DMS53 treated with DMSO at 0.1 percent for 48 hours (cell line): ENCODE results near the gene PDHA1.

Experiments used
- DNase-seq: peaks from one replicate; lab custom pipeline; 2025; ENCODE audit not compliant: unreplicated experiment; lab: John Stamatoyannopoulos, UW

PDHA1 gene

DNA sequence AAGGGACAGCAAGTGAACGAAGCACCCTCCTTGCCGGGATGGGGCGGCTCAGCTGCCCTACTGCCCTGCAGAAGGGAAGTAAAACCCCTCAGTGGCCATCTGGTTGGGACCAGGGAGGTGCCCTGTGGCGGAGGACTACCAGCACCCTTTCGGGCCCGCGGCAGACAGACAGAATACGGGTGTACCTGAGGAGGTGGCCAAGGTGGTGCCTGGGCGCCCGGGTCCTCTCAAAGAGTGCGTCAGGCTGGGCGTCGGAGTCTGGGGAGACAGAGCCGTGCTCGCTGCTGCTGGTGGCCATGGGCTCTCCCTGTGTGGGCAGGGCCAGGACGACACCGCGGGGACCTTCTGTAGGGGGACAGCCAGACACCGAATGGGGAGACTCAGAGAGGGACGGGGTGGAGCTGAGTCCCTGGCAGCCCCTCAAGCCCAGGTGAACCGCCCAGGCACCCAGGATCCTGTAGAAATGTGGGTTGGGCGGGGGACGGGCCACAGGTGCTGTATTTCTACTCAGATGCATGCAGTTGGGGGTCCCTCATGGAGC, 29.7 kb downstream of the PDHA1 start:
- no peak for DNase-seq

DNA sequence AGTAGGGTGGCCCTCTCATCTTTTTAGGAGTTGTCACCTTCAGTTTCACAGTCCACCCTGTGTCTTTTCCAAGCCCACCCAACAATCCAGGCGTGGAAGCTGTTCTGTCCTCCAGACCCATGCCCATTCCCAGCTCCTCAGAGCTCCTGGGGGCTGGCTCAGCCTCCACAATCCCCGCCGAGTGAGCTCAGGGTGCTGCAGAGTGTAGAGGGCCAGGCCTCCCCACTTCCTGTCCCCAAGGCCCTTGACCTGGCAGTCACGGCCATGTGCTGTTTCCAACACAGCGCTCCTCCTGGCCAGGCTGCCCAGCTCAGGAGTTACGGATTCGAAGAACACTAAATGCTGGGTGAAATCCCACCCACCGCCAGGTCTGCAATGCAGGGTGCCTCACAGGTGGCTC, 31.8 kb downstream of the PDHA1 start:
- no peak for DNase-seq

DNA sequence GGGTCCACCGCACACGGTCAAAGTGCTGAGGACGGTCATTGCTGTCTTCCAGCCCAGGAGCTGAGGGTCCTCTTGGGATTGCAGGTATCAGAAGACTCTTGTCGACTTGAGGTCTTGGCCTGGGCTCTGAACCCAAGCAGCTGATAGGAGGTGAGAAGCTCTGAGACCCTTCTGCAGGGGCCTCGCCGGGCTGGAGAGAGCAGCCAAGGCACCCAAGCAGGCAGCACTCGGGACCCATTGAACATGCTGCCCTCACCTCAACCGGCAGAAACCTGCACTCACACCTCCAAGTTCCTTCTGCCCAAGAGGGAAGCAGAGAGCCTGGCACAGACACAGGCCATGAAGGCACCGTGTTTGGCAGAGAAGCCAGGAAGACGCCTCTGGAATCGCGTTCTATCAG, 34.1 kb downstream of the PDHA1 start:
- DNase-seq = no peak

DNA sequence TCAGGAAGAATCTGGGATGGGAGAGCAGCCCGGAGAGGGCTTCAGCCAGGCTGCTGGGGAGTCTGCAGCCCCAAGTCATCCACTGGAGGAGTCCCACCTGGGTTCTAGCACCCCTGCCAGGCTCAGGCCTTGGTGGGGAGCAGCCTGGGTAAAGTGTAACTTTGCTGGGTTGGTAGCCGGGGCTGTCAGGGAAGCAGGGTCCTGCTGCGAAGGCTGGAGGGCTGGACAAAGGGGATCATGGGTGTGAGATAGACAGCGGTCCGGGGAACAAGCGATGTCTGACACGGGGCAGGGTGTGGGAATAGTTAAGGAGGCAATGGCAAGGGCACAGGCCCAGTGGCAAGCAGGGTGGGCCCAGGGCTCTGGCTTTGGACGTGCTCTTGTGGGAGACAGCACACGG, 37.6 kb downstream of the PDHA1 start:
- no peak for DNase-seq

DNA sequence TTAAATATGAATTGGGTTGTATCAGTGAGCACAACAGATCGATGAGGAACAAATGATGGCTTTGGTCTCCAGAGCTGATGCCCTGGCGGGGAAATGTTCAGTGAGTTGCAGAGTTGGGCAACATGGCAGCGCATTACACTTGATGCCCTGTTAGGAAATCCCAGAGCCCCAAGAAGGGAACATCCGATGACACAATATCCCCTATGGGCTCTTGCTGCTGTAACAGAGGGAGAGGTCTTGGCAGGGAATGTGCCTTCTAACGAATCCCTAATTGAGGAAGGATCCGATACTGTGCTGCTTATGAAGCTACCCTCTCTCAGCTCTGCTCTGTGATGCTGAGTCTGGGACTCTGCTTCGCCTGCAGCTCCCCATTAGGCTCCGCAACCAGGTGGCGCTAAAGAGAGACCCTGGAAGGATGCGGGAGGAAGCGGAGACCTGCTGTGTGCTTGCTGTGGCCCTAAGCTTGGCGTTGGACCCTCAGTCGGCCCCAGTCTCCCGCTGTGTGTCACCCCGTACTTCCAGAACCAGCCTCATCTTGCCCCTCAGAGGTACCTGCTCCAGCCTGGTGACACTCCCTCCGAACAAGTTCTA, 38.9 kb downstream of the PDHA1 start:
- peak; percentile 32 for DNase-seq

DNA sequence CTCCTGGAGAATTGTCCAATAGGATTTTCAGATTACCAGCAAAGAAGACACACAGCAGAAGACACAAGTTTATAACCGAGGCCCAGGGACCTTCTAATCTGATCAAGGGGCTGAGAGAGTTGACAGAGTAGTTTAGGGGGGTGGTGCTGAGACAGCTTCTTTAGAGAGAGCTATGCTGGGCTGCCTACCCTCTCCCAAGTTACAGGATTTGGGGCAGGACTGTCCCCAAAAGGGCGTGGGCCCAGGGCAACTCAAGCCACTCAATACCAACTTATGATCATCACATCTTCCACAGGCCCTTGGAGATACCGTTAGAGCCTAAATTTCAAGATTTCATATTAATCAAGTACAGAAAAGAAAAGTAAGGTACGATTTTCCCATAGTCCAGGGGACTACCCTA, 43.0 kb downstream of the PDHA1 start:
- DNase-seq = no peak

DNA sequence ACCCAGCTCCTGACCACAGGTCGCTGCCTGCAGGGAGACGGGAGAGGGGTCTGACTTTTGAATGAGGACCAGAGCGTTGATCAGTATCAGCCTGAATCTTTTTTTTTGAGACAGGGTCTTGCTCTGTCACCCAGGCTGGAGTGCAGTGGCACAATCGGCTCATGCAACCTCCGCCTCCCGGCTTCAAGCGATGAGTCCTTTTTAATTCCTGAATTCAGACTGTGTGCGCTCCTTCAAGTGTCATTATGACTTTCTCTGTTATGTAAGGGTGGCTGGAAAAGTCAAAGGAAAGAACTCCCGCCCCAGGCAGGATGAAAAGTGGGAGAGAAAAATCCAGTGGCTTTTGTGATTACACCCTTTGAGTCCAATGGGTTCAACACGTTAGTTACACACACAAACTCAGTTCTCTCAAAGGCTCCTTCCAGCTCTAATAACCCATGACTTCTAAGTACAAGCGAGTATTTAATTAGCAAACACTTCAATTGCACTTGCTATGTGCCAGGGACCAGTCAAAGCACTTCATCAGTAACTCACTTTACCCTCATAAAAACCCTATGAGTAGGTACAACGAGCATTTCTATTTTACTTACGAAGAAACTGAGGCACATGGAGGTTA, 44.4 kb downstream of the PDHA1 start:
- peak; percentile 4 for DNase-seq

DNA sequence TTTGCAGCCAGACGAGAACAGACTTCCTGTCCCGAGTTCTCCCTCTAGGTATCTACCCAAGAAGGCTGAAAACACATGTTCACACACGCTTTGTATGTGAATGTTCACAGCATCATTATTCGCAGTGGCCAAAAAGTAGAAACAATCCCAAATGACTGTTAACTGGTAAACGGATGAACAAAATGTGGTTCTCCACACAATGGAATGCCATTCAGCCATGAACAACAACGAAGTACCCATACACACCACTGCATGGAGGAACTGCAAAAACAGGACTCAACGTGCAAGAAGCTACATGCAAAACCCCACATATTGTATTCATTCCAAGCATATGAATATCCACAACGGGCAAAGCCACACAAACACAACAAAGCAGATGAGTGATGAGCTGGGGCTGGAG, 45.0 kb downstream of the PDHA1 start:
- no peak for DNase-seq

DNA sequence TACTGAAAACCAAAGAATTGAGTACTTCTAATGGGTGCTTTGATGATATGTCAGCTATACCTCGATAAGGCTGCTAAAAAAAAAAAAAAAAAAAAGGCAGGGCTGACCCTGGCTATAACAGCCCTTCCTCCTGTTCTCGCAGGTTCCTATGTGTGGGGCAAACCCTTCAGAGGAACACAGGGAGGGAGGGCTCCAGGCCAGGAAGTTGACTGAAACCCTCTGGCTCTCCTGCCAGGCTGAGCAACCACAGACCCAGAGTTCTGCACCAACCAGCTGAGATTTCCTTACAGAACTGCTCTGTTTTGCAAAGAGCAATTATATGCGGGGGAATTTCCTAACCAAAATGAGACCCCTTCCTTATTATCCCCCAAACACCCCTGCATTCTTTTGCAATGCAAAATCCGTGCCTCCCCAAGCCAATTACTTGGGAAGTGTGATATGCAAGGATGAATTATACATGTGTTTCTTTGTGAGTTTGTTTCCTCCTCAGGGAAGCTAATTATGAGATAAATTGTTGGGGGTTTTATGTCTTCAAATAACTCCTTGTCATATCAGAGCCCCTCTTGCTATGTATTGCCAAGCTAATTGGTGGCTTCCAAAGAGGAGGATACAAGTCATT, 45.6 kb downstream of the PDHA1 start:
- DNase-seq = no peak

DNA sequence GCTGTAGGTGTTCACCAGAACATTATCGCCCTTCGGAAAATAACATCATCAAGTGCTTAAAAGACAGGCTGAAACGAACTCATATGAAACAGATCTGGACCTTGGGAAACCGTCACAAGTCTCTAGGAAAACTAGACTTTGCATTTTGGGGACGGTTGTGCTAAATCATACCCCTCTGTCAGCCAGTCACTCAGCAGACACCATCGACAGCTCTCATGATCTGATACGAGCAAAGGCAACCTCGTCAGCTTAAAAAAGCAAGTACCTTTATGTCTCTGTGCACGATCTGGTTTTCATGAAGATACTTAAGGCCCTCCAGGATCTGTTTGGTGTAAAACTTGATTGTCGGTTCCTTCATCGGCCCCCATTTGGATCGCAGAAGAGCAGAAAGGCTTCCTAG, 48.4 kb downstream of the PDHA1 start:
- no peak for DNase-seq

DNA sequence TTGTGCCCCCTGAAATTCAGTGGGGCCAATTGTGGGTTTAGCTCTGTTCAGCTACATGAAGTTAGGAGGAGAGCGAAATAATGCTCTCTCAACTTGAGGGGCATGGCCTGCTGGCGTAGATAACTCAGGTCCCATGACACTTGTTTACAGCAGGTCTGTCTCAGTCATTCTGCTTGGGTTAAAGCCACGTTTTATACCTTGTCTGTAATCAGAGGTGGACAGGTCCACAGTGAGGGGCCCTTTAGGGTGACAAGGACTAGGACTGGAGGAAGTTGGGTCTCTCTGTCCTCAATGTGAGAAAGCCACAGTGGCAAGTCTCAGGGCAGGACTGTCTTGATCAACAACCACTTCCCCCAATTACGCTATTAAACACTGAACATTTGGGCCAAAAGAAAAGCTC, 49.0 kb downstream of the PDHA1 start:
- no peak for DNase-seq

DNA sequence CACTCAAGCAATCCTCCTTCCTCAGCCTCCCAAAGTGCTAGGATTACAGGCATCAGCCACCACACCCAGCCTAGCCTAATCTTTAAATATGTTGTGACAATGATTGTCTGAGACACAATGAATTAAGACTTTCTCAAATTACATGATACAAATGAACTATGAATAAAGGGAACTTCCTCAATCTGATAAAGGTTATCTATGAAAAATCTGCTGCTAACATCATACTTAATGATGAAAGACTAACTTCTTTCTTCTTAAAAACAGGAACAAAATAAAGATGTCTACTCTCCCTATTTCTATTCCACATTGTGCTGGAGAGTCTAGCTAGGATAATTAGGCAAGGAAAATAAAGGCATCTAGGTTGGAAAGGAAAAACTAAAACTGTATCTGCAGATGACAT, 60.0 kb downstream of the PDHA1 start:
- DNase-seq = no peak

DNA sequence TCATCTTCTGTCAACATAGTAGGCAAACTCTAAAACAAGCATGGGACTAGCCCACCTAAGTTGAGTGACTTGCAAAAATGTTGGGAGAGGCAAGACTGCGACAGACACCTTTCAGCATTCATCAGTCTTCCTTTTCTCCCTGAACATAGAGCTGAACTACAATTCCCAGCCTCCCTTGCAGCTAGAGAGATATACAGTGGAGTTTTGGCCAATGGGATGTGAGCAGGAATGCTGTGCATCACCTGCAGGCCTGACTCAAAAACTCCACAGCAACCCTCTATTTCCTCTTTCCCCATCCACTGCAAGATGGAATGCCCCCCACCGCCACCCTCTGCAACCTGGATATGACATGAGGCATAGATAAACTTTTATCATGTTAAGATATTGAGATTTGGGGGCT, 66.5 kb downstream of the PDHA1 start:
- DNase-seq = no peak
